Body of pancreas (tissue), 4 donors: Measurements from ENCODE around the gene MKS1. TPM values are rescaled to one million over a fixed set of nuclear protein-coding genes. Genes with fewer than 3 reads are reported as not detected.

Experiments used
- ATAC-seq: fragments of 150-250 bp; one replicate; pipeline ENCODE4 v1.9.1; 2016
- DNase-seq, 4 donors: peaks; one replicate each; pipeline ENCODE4 v3.0.0-alpha.2; 2019
- H3K27ac ChIP-seq, 4 donors: fragments of 200-600 bp; sonication (generic); 1 replicate in 3 of 4; 2 replicates in 1 of 4; pipeline versions ENCODE4 v1.5.1 to v1.6.1; 2016 to 2019; ENCODE audit warnings: mild to moderate bottlenecking in 1 of 4, mixed read lengths in 1 of 4, moderate library complexity in 1 of 4
- H3K27me3 ChIP-seq, 2 donors: fragments of 200-600 bp; sonication (generic); one replicate each; pipeline ENCODE4 v1.6.0; 2016; ENCODE audit warnings: mild to moderate bottlenecking in 1 of 2
- H3K36me3 ChIP-seq, 2 donors: fragments of 200-600 bp; sonication (generic); replicated peaks in 1 of 2; 2 replicates each; pipeline ENCODE4 v1.5.1; 2016; ENCODE audit warnings: low read depth in 2 of 2; ENCODE audit not compliant: insufficient read depth in 1 of 2
- H3K4me1 ChIP-seq: fragments of 200-600 bp; sonication (generic); one replicate; pipeline ENCODE4 v1.6.0; 2016
- H3K4me3 ChIP-seq, 2 donors: fragments of 200-600 bp; sonication (generic); 1 replicate in 1 of 2; 2 replicates in 1 of 2; pipeline ENCODE4 v1.5.1; 2016 to 2019
- H3K9me3 ChIP-seq, 3 donors: fragments of 200-600 bp; sonication (generic); 1 replicate in 2 of 3; 2 replicates in 1 of 3; pipeline ENCODE4 v1.5.1; 2016
- POLR2A ChIP-seq, 3 donors: fragments of 450-650 bp; IDR thresholded peaks; one replicate each; pipeline ENCODE4 v1.6.1; 2016; ENCODE audit warnings: antibody characterized with exemption in 3 of 3, mild to moderate bottlenecking in 2 of 3
- WGBS, 2 donors: methylation state at CpG; one replicate each; pipeline ENCODE4 v1.1.5; 2017; 5-methylcytosine and 5-hydroxymethylcytosine counted together
- intact Hi-C: fragments of 100-400 bp; cut with DNase I; formaldehyde crosslinking; loops from one replicate; pipeline ENCODE4 v1.15.1; 2023
- total RNA-seq, 2 donors: library from RNA; depleted of rRNA; stranded (reverse); fragments of >200 nt; gene quantifications; one replicate each; pipeline ENCODE4 v1.1.0, GENCODE V29; 2016
- TF ChIP-seq, protein P1 (sequence below), 7 experiments: fragments of 450-650 bp in 4 of 7; fragments of 200-600 bp in 3 of 7; sonication (generic) in 3 of 7; IDR thresholded peaks; one replicate each; pipeline ENCODE4 v1.5.1; 2016 to 2019; ENCODE audit warnings: antibody characterized with exemption in 7 of 7

Gene MKS1
- total RNA-seq, 2 donors from 2014 or later = 14.2 to 15.0 TPM

DNA sequence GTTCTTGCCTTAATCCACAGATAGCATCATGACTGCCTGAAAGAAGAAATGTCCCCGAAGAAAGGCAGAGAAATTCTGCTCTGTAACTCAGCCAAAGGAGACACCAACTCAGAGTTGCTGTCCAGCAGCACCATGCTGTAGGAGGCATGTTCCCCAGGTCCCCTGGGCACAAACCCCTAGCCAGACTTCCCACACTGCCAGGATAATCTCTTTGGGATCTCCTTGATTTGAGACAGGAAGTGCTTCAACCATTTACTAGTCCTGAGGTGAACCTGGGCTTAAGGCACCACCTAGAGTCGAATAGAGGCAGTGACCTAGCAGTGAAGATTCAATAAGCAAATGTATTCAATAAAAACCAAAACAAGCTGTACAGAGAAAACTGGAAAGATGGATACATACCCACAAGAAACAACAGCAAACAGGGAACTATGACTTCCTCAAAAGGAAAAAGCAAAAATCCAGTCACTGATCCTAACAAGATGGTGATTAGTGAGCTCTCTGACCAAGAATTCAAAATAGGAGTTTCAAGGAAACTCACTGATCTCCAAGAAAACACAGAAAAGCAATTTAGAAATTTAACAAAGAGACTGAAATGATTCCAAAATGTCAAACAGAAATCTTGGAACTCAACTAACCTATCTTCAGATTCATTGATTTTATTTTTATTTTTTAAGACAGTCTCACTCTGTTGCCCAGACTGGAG lies 46.5 kb downstream of the MKS1 start:
- DNase-seq = peak in 1 of 4 donors; percentile 16
- TF ChIP-seq, protein P1, sequence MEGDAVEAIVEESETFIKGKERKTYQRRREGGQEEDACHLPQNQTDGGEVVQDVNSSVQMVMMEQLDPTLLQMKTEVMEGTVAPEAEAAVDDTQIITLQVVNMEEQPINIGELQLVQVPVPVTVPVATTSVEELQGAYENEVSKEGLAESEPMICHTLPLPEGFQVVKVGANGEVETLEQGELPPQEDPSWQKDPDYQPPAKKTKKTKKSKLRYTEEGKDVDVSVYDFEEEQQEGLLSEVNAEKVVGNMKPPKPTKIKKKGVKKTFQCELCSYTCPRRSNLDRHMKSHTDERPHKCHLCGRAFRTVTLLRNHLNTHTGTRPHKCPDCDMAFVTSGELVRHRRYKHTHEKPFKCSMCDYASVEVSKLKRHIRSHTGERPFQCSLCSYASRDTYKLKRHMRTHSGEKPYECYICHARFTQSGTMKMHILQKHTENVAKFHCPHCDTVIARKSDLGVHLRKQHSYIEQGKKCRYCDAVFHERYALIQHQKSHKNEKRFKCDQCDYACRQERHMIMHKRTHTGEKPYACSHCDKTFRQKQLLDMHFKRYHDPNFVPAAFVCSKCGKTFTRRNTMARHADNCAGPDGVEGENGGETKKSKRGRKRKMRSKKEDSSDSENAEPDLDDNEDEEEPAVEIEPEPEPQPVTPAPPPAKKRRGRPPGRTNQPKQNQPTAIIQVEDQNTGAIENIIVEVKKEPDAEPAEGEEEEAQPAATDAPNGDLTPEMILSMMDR (IDR thresholded peaks at IDR 0.05) = peak in 5 of 7 experiments; percentile 8 to 33 (median 26)
- no peak for TF ChIP-seq POLR2A (IDR thresholded peaks at IDR 0.05)

DNA sequence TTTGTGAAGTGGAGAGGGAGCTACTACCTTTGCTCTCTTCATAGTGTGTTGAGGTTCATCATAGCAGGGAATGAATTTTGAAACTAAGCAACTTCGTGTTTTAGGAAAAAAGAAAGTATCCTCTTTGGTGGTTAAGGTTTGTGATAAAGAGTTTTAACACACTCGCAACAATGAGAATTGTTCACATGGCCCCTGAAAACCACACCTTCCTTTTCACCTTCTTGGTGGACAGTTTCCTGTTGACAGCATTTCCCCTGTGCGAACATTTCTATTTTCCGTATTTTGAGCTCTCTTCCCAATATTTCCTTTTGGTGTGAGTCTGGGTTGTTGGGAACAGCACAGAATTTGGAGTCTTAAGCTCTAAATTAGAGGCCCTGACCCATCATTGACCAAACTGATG lies 48.4 kb downstream of the MKS1 start:
- no peak for TF ChIP-seq POLR2A (IDR thresholded peaks at IDR 0.05)
- TF ChIP-seq, protein P1 (IDR thresholded peaks at IDR 0.05) = no peak
- H3K27me3 ChIP-seq = no peaks in the 10 kb centered on the region
- no peaks in the 10 kb centered on the region for H3K36me3 ChIP-seq
- WGBS, 2 donors = 33 to 56% methylated on average over 4 of the region's 4 CpGs
- intact Hi-C loops = no loop called here
- no peaks in the 10 kb centered on the region for H3K4me1 ChIP-seq
- H3K4me3 ChIP-seq = no peak overlapping the region
- ATAC-seq (no peak), DNase-seq (no peak)
- no peaks in the 10 kb centered on the region for H3K9me3 ChIP-seq
- no peak overlapping the region for H3K27ac ChIP-seq

More for the DNA sequence above, 46.5 kb downstream of the MKS1 start:
- intact Hi-C loops = no loop called here
- Histone ChIP-seq H3K9me3 (no peaks in the 10 kb centered on the region), H3K4me1 (no peaks in the 10 kb centered on the region), H3K27ac (no peak overlapping the region), H3K4me3 (no peak overlapping the region), H3K36me3 (no peaks in the 10 kb centered on the region), H3K27me3 (no peaks in the 10 kb centered on the region)
- 28 to 42% methylated on average over 2 of the region's 2 CpGs for WGBS, 2 donors
- no peak for ATAC-seq

DNA sequence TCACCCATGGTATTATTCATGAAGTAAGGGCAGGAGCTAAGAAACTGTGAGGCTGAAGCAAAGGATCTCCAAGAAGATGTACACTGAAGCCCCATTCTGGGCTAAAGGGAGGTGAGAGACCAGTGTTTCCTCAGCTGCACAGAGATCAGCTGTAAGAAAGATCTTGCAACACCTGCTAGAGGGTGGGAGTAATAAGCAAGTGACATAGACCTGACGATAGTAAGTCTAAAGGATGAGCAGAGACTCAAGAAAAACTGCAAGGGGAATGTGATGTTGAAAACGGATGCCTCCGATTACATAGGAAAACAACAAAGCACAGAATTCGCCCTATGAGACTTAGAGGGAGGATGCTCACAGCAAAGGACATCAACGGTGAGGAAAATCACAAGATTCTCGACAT lies 52.4 kb downstream of the MKS1 start, which contains the start of gene OR4D2:
OR4D2 (plus strand) TSS at position 301 of the 400 bp plus-strand sequence. CDS start 2,674 bp downstream, outside the sequence.
- no peaks in the 10 kb centered on the region for H3K27me3 ChIP-seq
- no peaks in the 10 kb centered on the region for H3K9me3 ChIP-seq
- H3K27ac ChIP-seq = no peak within 1 kb of the TSS
- DNase-seq (no peak), ATAC-seq (no peak)
- 48% methylated on average over 6 of the region's 6 CpGs for WGBS, 2 donors
- intact Hi-C loops = no loop called here
- H3K4me3 ChIP-seq = no peak within 1 kb of the TSS
- H3K36me3 ChIP-seq = no peaks in the 10 kb centered on the region
- H3K4me1 ChIP-seq = no peaks in the 10 kb centered on the region
- TF ChIP-seq, protein P1 (IDR thresholded peaks at IDR 0.05) = no peak
- TF ChIP-seq POLR2A (IDR thresholded peaks at IDR 0.05) = no peak

DNA sequence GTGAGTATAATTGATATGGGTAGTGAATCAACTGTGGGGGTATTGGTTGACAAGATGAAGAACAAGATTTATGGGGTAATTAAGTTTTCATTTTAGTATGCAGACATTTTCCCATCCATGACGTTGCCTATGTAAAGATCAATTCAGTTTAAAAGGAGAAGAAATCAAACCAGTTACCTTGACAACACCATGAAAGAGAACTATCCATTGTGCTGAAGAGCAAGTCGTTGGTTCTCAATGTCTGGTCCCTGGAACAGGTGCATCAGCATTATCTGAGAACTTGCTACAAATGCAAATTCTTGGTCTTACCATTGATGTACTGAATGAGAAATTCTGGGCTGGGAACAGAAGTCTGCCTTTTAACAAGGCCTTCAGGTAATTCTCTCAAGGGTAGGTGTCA lies 53.1 kb downstream of the MKS1 start:
- no peaks in the 10 kb centered on the region for H3K4me1 ChIP-seq
- whole genome bisulfite sequencing, 2 donors = 13 to 16% methylated on average over 2 of the region's 2 CpGs
- intact Hi-C loops = no loop called here
- TF ChIP-seq POLR2A (IDR thresholded peaks at IDR 0.05) = no peak
- TF ChIP-seq, protein P1 (IDR thresholded peaks at IDR 0.05) = no peak
- no peak for ATAC-seq
- H3K4me3 ChIP-seq = no peak overlapping the region
- DNase-seq = no peak
- H3K9me3 ChIP-seq = no peaks in the 10 kb centered on the region
- H3K36me3 ChIP-seq = no peaks in the 10 kb centered on the region
- H3K27ac ChIP-seq = no peak overlapping the region
- H3K27me3 ChIP-seq = no peaks in the 10 kb centered on the region

DNA sequence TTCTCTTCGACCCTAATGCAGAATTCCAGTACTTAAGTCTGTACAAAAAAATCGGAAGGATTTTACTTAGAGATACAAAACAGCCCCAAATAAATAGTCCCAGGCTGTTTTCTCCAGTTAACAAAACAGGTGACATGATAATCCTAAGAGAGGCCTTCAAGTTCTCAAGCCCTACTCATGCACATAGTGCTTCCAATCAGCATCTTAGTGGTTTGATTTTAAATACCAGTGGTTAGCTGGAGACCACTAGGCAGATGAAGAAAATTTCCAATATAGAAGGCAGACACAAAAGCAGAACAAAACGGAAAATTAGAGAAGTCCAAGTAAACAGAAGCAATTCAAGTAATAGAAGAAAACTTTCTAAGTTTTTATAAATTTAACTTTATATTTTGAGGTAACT lies 57.5 kb downstream of the MKS1 start:
- DNase-seq (no peak), ATAC-seq (no peak)
- no peaks in the 10 kb centered on the region for H3K9me3 ChIP-seq
- intact Hi-C loops = no loop called here
- H3K4me1 ChIP-seq = peaks cover 9% of the 10 kb centered on the region
- WGBS, 2 donors = 39 to 61% methylated on average over 3 of the region's 3 CpGs
- peaks cover 0 to 5% of the 10 kb centered on the region in 2 donors for H3K27me3 ChIP-seq
- no peak overlapping the region for H3K27ac ChIP-seq
- no peak overlapping the region for H3K4me3 ChIP-seq
- TF ChIP-seq, protein P1 (IDR thresholded peaks at IDR 0.05) = no peak
- no peak for TF ChIP-seq POLR2A (IDR thresholded peaks at IDR 0.05)
- no peaks in the 10 kb centered on the region for H3K36me3 ChIP-seq
